OCI-LY3 (cell line): Measurements from ENCODE around the gene SH3GLB2.
"Not testable (repeated sequence)": the region's sequence is repeated elsewhere in the genome, so short reads cannot be mapped to it uniquely, and the experiment has no call there.

Source experiments
- EZH2phosphoT487 ChIP-seq: fragments of 200-600 bp; shearing (Covaris generic); IDR thresholded peaks from 2 replicates; pipeline ENCODE4 v1.6.1; 2018; ENCODE audit warnings: antibody characterized with exemption, mixed run types, low read depth
- TF ChIP-seq, protein P1 (sequence below): fragments of 200-600, 300-600 bp; sonication (generic); IDR thresholded peaks from 2 replicates; pipeline ENCODE4 v1.5.1; 2014; ENCODE audit warnings: antibody characterized with exemption, low read length, low read depth

GRCh38 chr9:129004173-129004572 lies 24.0 kb downstream of the SH3GLB2 start:
- TF ChIP-seq, protein P1, sequence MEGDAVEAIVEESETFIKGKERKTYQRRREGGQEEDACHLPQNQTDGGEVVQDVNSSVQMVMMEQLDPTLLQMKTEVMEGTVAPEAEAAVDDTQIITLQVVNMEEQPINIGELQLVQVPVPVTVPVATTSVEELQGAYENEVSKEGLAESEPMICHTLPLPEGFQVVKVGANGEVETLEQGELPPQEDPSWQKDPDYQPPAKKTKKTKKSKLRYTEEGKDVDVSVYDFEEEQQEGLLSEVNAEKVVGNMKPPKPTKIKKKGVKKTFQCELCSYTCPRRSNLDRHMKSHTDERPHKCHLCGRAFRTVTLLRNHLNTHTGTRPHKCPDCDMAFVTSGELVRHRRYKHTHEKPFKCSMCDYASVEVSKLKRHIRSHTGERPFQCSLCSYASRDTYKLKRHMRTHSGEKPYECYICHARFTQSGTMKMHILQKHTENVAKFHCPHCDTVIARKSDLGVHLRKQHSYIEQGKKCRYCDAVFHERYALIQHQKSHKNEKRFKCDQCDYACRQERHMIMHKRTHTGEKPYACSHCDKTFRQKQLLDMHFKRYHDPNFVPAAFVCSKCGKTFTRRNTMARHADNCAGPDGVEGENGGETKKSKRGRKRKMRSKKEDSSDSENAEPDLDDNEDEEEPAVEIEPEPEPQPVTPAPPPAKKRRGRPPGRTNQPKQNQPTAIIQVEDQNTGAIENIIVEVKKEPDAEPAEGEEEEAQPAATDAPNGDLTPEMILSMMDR: not testable (repeated sequence)
- TF ChIP-seq EZH2phosphoT487: not testable (repeated sequence)
